WI38 (cell line): ENCODE measurements around the gene PKIG.

ENCODE experiments used
- H3K4me3 ChIP-seq: 2 replicates; pipeline ENCODE4 v1.5.1; 2011; ENCODE audit warnings: low read depth, mild to moderate bottlenecking, control low read depth, low read length
- TF ChIP-seq, protein P1 (sequence below): IDR thresholded peaks from 2 replicates; pipeline ENCODE4 v1.5.1; 2012; ENCODE audit warnings: low read depth, mild to moderate bottlenecking, control low read depth, low read length

The PKIG gene

DNA sequence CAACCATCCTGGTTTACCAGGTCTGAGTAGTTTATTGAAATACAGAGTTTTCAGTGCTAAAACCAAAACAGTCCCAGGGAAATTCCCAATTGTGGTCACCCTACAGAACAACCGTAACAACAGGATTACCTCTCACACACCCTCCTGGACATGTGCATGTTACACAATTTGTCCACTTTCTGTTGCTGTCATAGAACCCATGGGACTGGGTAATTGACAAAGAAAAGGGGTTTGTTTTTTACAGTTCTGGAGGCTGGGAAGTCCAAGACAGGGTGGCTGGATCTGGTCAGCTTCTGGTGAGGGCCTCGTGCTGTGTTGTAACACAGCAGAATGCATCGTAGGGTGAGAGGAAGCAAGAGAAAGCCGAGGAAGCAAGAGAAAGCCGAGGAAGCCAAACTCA is 78.2 kb downstream of the PKIG start:
- no peak overlapping the region for H3K4me3 ChIP-seq
- TF ChIP-seq, protein P1, sequence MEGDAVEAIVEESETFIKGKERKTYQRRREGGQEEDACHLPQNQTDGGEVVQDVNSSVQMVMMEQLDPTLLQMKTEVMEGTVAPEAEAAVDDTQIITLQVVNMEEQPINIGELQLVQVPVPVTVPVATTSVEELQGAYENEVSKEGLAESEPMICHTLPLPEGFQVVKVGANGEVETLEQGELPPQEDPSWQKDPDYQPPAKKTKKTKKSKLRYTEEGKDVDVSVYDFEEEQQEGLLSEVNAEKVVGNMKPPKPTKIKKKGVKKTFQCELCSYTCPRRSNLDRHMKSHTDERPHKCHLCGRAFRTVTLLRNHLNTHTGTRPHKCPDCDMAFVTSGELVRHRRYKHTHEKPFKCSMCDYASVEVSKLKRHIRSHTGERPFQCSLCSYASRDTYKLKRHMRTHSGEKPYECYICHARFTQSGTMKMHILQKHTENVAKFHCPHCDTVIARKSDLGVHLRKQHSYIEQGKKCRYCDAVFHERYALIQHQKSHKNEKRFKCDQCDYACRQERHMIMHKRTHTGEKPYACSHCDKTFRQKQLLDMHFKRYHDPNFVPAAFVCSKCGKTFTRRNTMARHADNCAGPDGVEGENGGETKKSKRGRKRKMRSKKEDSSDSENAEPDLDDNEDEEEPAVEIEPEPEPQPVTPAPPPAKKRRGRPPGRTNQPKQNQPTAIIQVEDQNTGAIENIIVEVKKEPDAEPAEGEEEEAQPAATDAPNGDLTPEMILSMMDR, result no peak

DNA sequence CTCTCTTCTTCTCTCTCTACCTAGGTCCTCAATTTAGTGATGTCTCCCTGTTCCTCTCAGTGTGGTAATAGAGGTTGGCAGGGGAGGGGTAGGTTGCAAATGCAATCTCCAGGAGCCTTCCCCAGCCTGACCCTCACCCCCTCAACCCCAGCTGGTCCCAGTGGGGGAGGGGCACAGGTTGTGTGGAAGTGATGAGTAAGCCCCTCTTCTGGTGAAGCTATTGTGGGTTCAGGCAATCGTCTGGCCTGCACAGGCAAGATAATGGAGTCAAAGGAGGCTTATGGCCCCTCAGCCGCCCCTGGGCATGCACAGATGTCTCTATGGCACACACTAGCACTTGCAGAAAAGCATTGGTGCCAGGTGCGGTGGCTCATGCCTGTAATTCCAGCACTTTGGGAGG is 79.9 kb downstream of the PKIG start:
- TF ChIP-seq, protein P1, result no peak
- no peak overlapping the region for H3K4me3 ChIP-seq

DNA sequence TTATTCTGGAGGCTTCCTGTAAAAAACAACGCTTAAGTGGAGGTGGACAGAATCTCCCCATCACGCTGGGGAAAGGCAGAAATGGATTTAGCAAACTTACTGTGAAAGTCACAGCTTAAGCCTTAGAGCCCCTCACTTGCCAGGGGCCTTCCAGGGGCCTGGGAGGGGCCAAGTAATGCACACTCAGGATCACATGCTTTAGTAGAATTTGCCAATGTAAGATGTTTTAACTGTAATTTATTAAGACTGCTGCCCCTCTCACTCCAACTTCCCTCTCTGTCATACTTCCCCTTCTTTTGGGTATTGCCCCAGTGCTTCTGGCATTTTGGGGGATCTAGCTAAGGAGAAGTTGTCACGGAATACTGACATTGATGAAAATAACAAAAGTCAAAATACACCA is 81.8 kb downstream of the PKIG start:
- no peak overlapping the region for H3K4me3 ChIP-seq
- TF ChIP-seq, protein P1, result no peak

DNA sequence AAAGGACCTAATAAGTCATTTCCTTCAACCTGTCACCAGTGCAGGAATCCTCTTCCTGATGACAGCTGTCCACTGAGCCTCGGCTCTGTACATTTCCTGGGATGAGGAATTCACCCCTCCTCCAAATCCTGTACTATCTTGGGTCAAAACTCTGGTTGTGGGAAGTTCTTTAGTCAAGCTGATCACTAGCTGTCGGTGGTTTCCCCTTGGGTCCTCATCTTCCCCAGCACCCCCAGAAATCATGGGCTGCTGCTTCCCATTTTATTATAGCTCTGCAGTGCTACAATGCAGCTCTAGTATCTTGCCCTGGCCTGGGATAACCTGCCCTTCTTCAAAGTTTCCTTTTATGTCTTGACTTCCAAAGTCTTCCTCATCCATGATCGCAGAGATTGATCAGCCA is 83.7 kb downstream of the PKIG start:
- TF ChIP-seq, protein P1, result no peak

More for the DNA sequence above, 83.7 kb downstream of the PKIG start:
- H3K4me3 ChIP-seq, result no peak overlapping the region
